ENCODE data around the gene IBSP.

Gene IBSP

DNA sequence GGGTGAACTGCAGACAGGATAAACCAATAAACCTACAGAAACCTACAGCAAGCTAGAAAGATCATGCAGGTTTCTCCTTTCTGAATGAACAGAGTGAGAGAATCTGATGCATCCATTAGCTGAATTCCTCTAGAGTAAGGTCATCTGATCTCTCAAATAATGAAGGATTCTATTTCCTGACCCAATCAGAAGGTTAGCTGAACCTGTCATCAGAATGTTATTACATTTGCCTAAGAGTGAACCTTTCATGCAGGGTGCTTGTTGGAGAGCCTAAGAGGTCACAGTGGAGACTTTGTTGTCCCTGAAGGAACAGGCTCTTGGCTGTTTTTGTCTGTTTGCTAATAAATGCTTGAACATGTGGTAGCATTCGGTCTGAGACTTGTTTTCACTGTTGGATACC, 57.5 kb downstream of the IBSP start:
- H3K79me2 ChIP-seq (ENCODE audit: insufficient read depth, low read length), result no peaks in the 10 kb centered on the region
- no peaks in the 10 kb centered on the region for H3K9me3 ChIP-seq (ENCODE audit: low read length)
- H3K36me3 ChIP-seq (ENCODE audit: insufficient read depth, low read length), result no peaks in the 10 kb centered on the region

DNA sequence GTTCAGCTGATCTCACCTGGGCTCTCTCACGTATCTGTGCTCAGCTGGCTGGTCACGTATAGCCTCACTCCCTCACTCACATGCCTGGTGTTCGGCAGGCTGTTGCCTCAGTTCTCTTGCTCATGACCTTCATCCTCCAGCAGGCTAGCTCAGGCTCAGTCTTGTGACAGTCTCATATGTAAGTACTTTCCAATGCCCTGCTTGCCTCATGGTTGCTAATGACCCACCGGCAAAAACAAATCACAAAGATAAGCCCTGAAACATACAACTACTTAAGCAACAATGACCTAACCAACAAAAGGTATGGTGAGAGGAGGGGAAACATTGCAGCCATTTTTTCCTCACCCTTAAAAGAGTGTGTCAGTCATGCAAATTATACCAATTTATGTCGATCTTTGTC, 58.4 kb downstream of the IBSP start:
- TF ChIP-seq CTCF (IDR thresholded peaks at IDR 0.05; ENCODE audit: low read length) (no peak), EZH2 (IDR thresholded peaks at IDR 0.05; ENCODE audit: borderline replicate concordance, low read length) (no peak)
- no peaks in the 10 kb centered on the region for H3K36me3 ChIP-seq (ENCODE audit: insufficient read depth, low read length)
- no peaks in the 10 kb centered on the region for H4K20me1 ChIP-seq (ENCODE audit: insufficient read depth, low read length)
- no peaks in the 10 kb centered on the region for H3K79me2 ChIP-seq (ENCODE audit: insufficient read depth, low read length)
- no peak overlapping the region for H3K9ac ChIP-seq (ENCODE audit: low read length)
- no peaks in the 10 kb centered on the region for H3K27me3 ChIP-seq (ENCODE audit: insufficient read depth, low read length)
- H3F3A ChIP-seq (ENCODE audit: insufficient read depth, low read length), result no peaks in the 10 kb centered on the region
- no peak overlapping the region for H2AFZ ChIP-seq (ENCODE audit: low read length)
- no peaks in the 10 kb centered on the region for H3K9me2 ChIP-seq (ENCODE audit: low read depth, low read length)
- H3K27ac ChIP-seq (ENCODE audit: low read depth, low read length, poor library complexity, severe bottlenecking), result no peak overlapping the region
- H3K4me2 ChIP-seq (ENCODE audit: low read length), result no peak overlapping the region
- no peaks in the 10 kb centered on the region for H3K9me3 ChIP-seq (ENCODE audit: low read length)
- H3K4me1 ChIP-seq (ENCODE audit: insufficient read depth, low read length, severe bottlenecking), result no peaks in the 10 kb centered on the region
- no peak overlapping the region for H3K4me3 ChIP-seq (ENCODE audit: low read depth, low read length, poor library complexity, severe bottlenecking)

More for the DNA sequence above, 57.5 kb downstream of the IBSP start:
- Histone ChIP-seq H2AFZ (ENCODE audit: low read length) (no peak overlapping the region), H3F3A (ENCODE audit: insufficient read depth, low read length) (no peaks in the 10 kb centered on the region), H3K9me2 (ENCODE audit: low read depth, low read length) (no peaks in the 10 kb centered on the region), H3K4me2 (ENCODE audit: low read length) (no peak overlapping the region), H3K9ac (ENCODE audit: low read length) (no peak overlapping the region), H3K27me3 (ENCODE audit: insufficient read depth, low read length) (no peaks in the 10 kb centered on the region), H3K4me1 (ENCODE audit: insufficient read depth, low read length, severe bottlenecking) (no peaks in the 10 kb centered on the region), H3K27ac (ENCODE audit: low read depth, low read length, poor library complexity, severe bottlenecking) (no peak overlapping the region), H4K20me1 (ENCODE audit: insufficient read depth, low read length) (no peaks in the 10 kb centered on the region), H3K4me3 (ENCODE audit: low read depth, low read length, poor library complexity, severe bottlenecking) (no peak overlapping the region)
- TF ChIP-seq CTCF (IDR thresholded peaks at IDR 0.05; ENCODE audit: low read length), result no peak
- TF ChIP-seq EZH2 (IDR thresholded peaks at IDR 0.05; ENCODE audit: borderline replicate concordance, low read length), result no peak
